Endothelial cell of umbilical vein (primary cell): Measurements from ENCODE around the gene TSEN54. TPM values are rescaled to one million over a fixed set of nuclear protein-coding genes. Genes with fewer than 3 reads are reported as not detected.

Source experiments
- BruUV-seq: library from RNA; stranded (reverse); fragments of 400-500 nt; replicated peaks from 2 replicates; lab custom pipeline; 2021; lab: Mats Ljungman, UMichigan
- CTCF ChIA-PET: fragments of 300-600, 350-600 bp; sonication (Branson Sonifier 250); formaldehyde crosslinking; loops from one replicate; lab custom pipeline; 2021; ENCODE audit warnings: antibody characterized with exemption, inconsistent platforms; lab: Charles Lee
- POLR2A ChIA-PET: fragments of 300-600, 350-600 bp; sonication (Branson Sonifier 250); formaldehyde crosslinking; loops from one replicate; lab custom pipeline; 2021; ENCODE audit warnings: antibody characterized with exemption, inconsistent platforms; lab: Charles Lee
- DNase-seq: peaks from one replicate; pipeline ENCODE4 v3.0.0-alpha.2; 2011; ENCODE audit warnings: low read depth, low spot score
- FAIRE-seq: peaks from 2 replicates; lab custom pipeline; 2011; peaks lifted over from hg19 to GRCh38; lab: Jason Lieb, UNC
- H2AFZ ChIP-seq: 2 replicates; pipeline ENCODE4 v1.6.0; 2012; ENCODE audit warnings: low read depth, low read length, control low read depth, inconsistent platforms
- H3K27ac ChIP-seq: 2 replicates; pipeline ENCODE4 v1.5.1; 2011; ENCODE audit warnings: low read depth, mild to moderate bottlenecking, control low read depth, low read length, moderate library complexity; ENCODE audit not compliant: insufficient read depth
- H3K27me3 ChIP-seq, 2 experiments: 2 replicates each; pipeline versions ENCODE4 v1.6.0 to v1.6.1; 2011; ENCODE audit warnings: low read length in 2 of 2, mixed read lengths in 1 of 2; ENCODE audit not compliant: control insufficient read depth in 2 of 2, insufficient read depth in 2 of 2
- H3K36me3 ChIP-seq, 2 experiments: 2 replicates in 1 of 2; 3 replicates in 1 of 2; pipeline ENCODE4 v1.5.1; 2011; ENCODE audit warnings: low read length in 2 of 2, mild to moderate bottlenecking in 1 of 2, moderate library complexity in 1 of 2; ENCODE audit not compliant: control insufficient read depth in 2 of 2, insufficient read depth in 2 of 2; ENCODE audit errors: extremely low read depth in 1 of 2
- H3K4me1 ChIP-seq: 3 replicates; pipeline ENCODE4 v1.5.1; 2011; ENCODE audit warnings: mild to moderate bottlenecking, low read length; ENCODE audit not compliant: control insufficient read depth, insufficient read depth; ENCODE audit errors: extremely low read depth
- H3K4me2 ChIP-seq: 2 replicates; pipeline ENCODE4 v1.6.1; 2011; ENCODE audit warnings: low read length, control low read depth, mixed read lengths; ENCODE audit not compliant: insufficient read depth
- H3K4me3 ChIP-seq, 3 experiments: fragments of 200-600 bp in 1 of 3; sonication (generic), shearing (Covaris generic) in 1 of 3; replicated peaks in 1 of 3; 2 replicates each; pipeline ENCODE4 v1.5.1; 2011 to 2016; ENCODE audit warnings: control low read depth in 3 of 3, low read length in 3 of 3, mild to moderate bottlenecking in 2 of 3, inconsistent platforms in 1 of 3, low read depth in 1 of 3, moderate library complexity in 1 of 3; ENCODE audit not compliant: insufficient read depth in 1 of 3
- H3K79me2 ChIP-seq: 2 replicates; pipeline ENCODE4 v1.6.0; 2012; ENCODE audit warnings: low read length, inconsistent platforms; ENCODE audit not compliant: control insufficient read depth, insufficient read depth
- H3K9ac ChIP-seq: replicated peaks from 2 replicates; pipeline ENCODE3; 2011; ENCODE audit warnings: low read length, control low read depth; ENCODE audit not compliant: insufficient read depth; ENCODE audit errors: extremely low read depth
- H3K9me1 ChIP-seq: replicated peaks from 3 replicates; pipeline ENCODE4 v1.6.0; 2011; ENCODE audit warnings: mild to moderate bottlenecking, low read length; ENCODE audit not compliant: control insufficient read depth, insufficient read depth; ENCODE audit errors: extremely low read depth
- H3K9me3 ChIP-seq: replicated peaks from 2 replicates; pipeline ENCODE4 v1.5.1; 2012; ENCODE audit warnings: low read length, inconsistent platforms; ENCODE audit not compliant: control insufficient read depth, insufficient read depth
- H4K20me1 ChIP-seq: replicated peaks from 2 replicates; pipeline ENCODE3; 2011; ENCODE audit warnings: mild to moderate bottlenecking, low read length; ENCODE audit not compliant: control insufficient read depth, insufficient read depth; ENCODE audit errors: extremely low read depth
- EZH2 ChIP-seq: IDR thresholded peaks from 2 replicates; pipeline ENCODE4 v1.6.1; 2012; ENCODE audit warnings: borderline replicate concordance, low read depth, mild to moderate bottlenecking, moderate library complexity, low read length, inconsistent platforms; ENCODE audit not compliant: severe bottlenecking
- FOS ChIP-seq: IDR thresholded peaks from 2 replicates; pipeline ENCODE4 v1.6.1; 2011; ENCODE audit warnings: mild to moderate bottlenecking, low read length, moderate library complexity, borderline replicate concordance; ENCODE audit not compliant: insufficient read depth
- GATA2 ChIP-seq: IDR thresholded peaks from 2 replicates; pipeline ENCODE4 v1.7.0; 2011; ENCODE audit warnings: low read depth, mild to moderate bottlenecking, moderate library complexity, mixed read lengths, low read length; ENCODE audit not compliant: insufficient read length, insufficient read depth
- JUN ChIP-seq: IDR thresholded peaks from 2 replicates; pipeline ENCODE4 v1.6.1; 2011; ENCODE audit warnings: borderline replicate concordance, low read depth; ENCODE audit not compliant: insufficient read length, insufficient read depth
- MYC ChIP-seq: IDR thresholded peaks from one replicate; pipeline ENCODE4 v1.6.1; 2011; ENCODE audit warnings: mild to moderate bottlenecking, low read depth, low read length
- POLR2A ChIP-seq: IDR thresholded peaks from 2 replicates; pipeline ENCODE4 v1.6.1; 2012; ENCODE audit warnings: low read depth, mild to moderate bottlenecking, control low read depth, low read length
- POLR2AphosphoS5 ChIP-seq: IDR thresholded peaks from 2 replicates; pipeline ENCODE4 v1.6.1; 2012; ENCODE audit warnings: low read depth, mild to moderate bottlenecking, control low read depth, low read length, moderate library complexity; ENCODE audit not compliant: insufficient read depth
- dilution Hi-C: fragments of 300-500 bp; cut with MboI; formaldehyde crosslinking; loops from one replicate; pipeline ENCODE4 v1.15.0; 2019; ENCODE audit warnings: low sequenced_read_pairs; ENCODE audit not compliant: extremely low pct_ligation_motif_present
- intact Hi-C: fragments of 100-400 bp; cut with micrococcal nuclease; formaldehyde crosslinking; loops from one replicate; pipeline ENCODE4 v1.10.0; 2022
- polyA plus RNA-seq, 4 experiments: library from polyadenylated mRNA; depleted of rRNA in 3 of 4; stranded (reverse) in 3 of 4; unstranded in 1 of 4; fragments of >200 nt; gene quantifications; 2 replicates each; pipeline versions ENCODE4 v1.2.1 to v1.2.3, GENCODE V29; 2011 to 2012; ENCODE audit warnings: missing spikeins in 1 of 4
- total RNA-seq: library from RNA; stranded (reverse); gene quantifications from 2 replicates; pipeline ENCODE4 v1.2.3, GENCODE V29; 2021
- TF ChIP-seq, protein P1 (sequence below): IDR thresholded peaks from 2 replicates; pipeline ENCODE4 v1.6.1; 2011; ENCODE audit not compliant: insufficient read depth, insufficient read length
- TF ChIP-seq, protein P2 (sequence below), 2 donors: IDR thresholded peaks; 1 replicate in 1 of 2; 2 replicates in 1 of 2; pipeline ENCODE4 v1.5.1; 2011; ENCODE audit warnings: low read length in 2 of 2, mild to moderate bottlenecking in 2 of 2, moderate library complexity in 2 of 2, control low read depth in 1 of 2, inconsistent platforms in 1 of 2, low read depth in 1 of 2; ENCODE audit not compliant: insufficient read depth in 1 of 2; ENCODE audit errors: extremely low read depth in 1 of 2

TSEN54 gene
- total and polyA plus RNA-seq, 2 donors (not counting 3 experiments of a cell fraction or from before 2014, with no cell fraction given): 22.3 to 26.3 TPM

DNA sequence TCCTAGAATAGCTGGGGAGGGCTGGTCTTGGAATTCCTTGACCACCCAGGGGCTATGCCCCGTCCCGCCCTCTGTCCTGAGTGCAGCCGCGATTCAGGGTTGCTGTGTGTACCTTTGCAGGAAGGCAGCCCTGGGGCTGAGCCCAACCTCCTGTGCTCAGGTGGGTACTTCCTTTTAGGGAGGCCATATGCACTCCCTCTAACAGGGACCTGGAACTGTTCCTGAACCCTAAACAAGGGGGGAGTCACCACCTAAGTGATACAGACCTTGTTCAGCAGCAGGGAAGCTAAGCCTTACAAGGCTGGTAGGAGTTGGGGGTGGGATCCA is 33.8 kb downstream of the TSEN54 start:
- intact Hi-C loops (no loop called here), dilution Hi-C loops (no loop called here)
- POLR2A ChIA-PET: no interaction called here
- Histone ChIP-seq H3K27ac (no peak overlapping the region), H3K9ac (no peak overlapping the region), H3K27me3 (no peaks in the 10 kb centered on the region), H3K9me3 (no peaks in the 10 kb centered on the region), H2AFZ (no peak overlapping the region), H3K79me2 (no peaks in the 10 kb centered on the region), H3K4me1 (no peaks in the 10 kb centered on the region), H3K9me1 (no peaks in the 10 kb centered on the region), H3K36me3 (no peaks in the 10 kb centered on the region), H3K4me3 (no peak overlapping the region), H4K20me1 (no peaks in the 10 kb centered on the region), H3K4me2 (no peak overlapping the region)
- CTCF ChIA-PET: interaction anchor here (0.9 to 1.3 kb wide), 2 partner anchors 15 to 52 kb away, joined by 3 to 4 read pairs; no protein-coding TSS in a partner anchor
- FAIRE-seq (no peak), DNase-seq (no peak)
- BruUV-seq: no TSS peak
- TF ChIP-seq JUN: no peak
- TF ChIP-seq POLR2A: no peak
- TF ChIP-seq MYC: no peak
- TF ChIP-seq, protein P1, sequence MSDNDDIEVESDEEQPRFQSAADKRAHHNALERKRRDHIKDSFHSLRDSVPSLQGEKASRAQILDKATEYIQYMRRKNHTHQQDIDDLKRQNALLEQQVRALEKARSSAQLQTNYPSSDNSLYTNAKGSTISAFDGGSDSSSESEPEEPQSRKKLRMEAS: no peak
- TF ChIP-seq EZH2: no peak
- TF ChIP-seq, protein P2, sequence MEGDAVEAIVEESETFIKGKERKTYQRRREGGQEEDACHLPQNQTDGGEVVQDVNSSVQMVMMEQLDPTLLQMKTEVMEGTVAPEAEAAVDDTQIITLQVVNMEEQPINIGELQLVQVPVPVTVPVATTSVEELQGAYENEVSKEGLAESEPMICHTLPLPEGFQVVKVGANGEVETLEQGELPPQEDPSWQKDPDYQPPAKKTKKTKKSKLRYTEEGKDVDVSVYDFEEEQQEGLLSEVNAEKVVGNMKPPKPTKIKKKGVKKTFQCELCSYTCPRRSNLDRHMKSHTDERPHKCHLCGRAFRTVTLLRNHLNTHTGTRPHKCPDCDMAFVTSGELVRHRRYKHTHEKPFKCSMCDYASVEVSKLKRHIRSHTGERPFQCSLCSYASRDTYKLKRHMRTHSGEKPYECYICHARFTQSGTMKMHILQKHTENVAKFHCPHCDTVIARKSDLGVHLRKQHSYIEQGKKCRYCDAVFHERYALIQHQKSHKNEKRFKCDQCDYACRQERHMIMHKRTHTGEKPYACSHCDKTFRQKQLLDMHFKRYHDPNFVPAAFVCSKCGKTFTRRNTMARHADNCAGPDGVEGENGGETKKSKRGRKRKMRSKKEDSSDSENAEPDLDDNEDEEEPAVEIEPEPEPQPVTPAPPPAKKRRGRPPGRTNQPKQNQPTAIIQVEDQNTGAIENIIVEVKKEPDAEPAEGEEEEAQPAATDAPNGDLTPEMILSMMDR (IDR thresholded peaks at IDR 0.05; ENCODE audit: extremely low read depth in 1 of 2, insufficient read depth in 1 of 2, low read depth in 1 of 2, low read length in 2 of 2): no peak
- TF ChIP-seq GATA2: no peak
- TF ChIP-seq FOS: no peak
- no peak for TF ChIP-seq POLR2AphosphoS5
